Calu3 (cell line): Measurements from ENCODE around the gene PROM1. TPM values are rescaled to one million over a fixed set of nuclear protein-coding genes. Genes with fewer than 3 reads are reported as not detected.

Source experiments
- BruUV-seq: library from RNA; stranded (reverse); fragments of 400-500 nt; replicated peaks from 2 replicates; lab custom pipeline; 2021; lab: Mats Ljungman, UMichigan
- CTCF ChIA-PET: fragments of 300-600 bp; sonication (Branson Sonifier 250); formaldehyde crosslinking; loops from one replicate; lab custom pipeline; 2022; ENCODE audit warnings: antibody characterized with exemption; lab: Charles Lee
- DNase-seq: peaks from one replicate; pipeline ENCODE4 v3.0.0; 2022
- H3K27ac Mint-ChIP-seq: one replicate; pipeline ENCODE4 v1.8.0; 2022; ENCODE audit warnings: mixed read lengths; ENCODE audit not compliant: unreplicated experiment
- H3K27me3 Mint-ChIP-seq: one replicate; pipeline ENCODE4 v1.8.0; 2022; ENCODE audit warnings: mixed read lengths; ENCODE audit not compliant: unreplicated experiment
- H3K36me3 Mint-ChIP-seq: one replicate; pipeline ENCODE4 v1.8.0; 2022; ENCODE audit warnings: mild to moderate bottlenecking, moderate library complexity, mixed read lengths; ENCODE audit not compliant: insufficient read depth, unreplicated experiment
- H3K4me1 Mint-ChIP-seq: one replicate; pipeline ENCODE4 v1.8.0; 2022; ENCODE audit warnings: mild to moderate bottlenecking, low read depth, mixed read lengths; ENCODE audit not compliant: unreplicated experiment
- H3K4me3 Mint-ChIP-seq: one replicate; pipeline ENCODE4 v1.8.0; 2022; ENCODE audit warnings: mild to moderate bottlenecking, low read depth, moderate library complexity, mixed read lengths; ENCODE audit not compliant: unreplicated experiment
- H3K9me3 Mint-ChIP-seq: one replicate; pipeline ENCODE4 v1.8.0; 2022; ENCODE audit warnings: low read depth, mixed read lengths; ENCODE audit not compliant: unreplicated experiment
- intact Hi-C: fragments of 100-400 bp; cut with micrococcal nuclease; formaldehyde crosslinking; loops from one replicate; pipeline ENCODE4 v1.10.0; 2022; ENCODE audit not compliant: unreplicated experiment
- total RNA-seq: library from RNA; stranded (reverse); gene quantifications from 2 replicates; pipeline ENCODE4 v1.2.3, GENCODE V29; 2022
- TF ChIP-seq, protein P1 (sequence below): fragments of 200-600 bp; IDR thresholded peaks from one replicate; pipeline ENCODE4 v1.8.0; 2022; ENCODE audit warnings: antibody characterized with exemption; ENCODE audit not compliant: unreplicated experiment

PROM1 gene
- total RNA-seq, 1 experiment from 2014 or later = 73.9 TPM

DNA sequence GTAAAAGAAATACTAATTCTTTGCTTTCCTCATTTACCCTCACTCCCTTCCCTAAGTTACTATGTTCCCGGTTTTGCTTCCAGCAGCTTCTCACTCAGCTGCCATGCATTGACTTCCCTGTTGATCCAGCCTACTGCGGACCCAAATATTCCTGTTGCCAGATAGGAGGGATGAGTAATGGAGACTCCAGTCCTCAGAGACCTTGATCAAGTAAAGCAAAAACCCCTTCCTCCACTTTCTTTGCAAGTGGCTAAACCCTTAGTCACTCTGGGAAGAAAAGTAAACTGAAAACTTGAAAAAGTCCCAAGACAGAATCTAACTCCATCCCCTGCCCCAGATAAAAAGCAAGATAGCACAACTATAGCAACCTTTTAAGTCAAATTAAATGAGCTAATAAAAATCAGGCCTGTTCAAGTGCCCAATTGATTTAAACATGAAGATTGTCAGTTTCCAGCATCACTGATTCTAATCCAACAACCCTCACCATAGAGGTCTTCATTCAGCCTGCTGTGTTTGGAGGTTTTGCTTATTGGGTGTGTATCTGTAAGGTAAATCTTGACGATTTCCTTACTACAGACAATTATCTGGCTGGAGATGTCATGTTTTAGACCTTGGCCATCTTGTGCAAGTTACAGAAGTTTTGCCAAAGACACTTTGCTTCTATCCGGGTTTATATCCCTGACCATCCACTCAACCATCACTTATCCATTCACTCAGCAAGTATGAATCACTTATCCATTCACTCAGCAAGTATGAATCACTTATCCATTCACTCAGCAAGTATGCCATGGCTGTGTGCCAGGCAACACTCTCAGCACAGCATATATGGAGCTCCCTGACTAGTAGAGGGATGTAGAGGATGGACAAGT lies 162.9 kb downstream of the PROM1 start:
- peaks cover 3% of the 10 kb centered on the region for H3K9me3 Mint-ChIP-seq
- H3K27ac Mint-ChIP-seq = peak overlapping the region; percentile 89
- CTCF ChIA-PET = interaction anchor here (0.6 to 2.0 kb wide), 4 partner anchors 14 to 115 kb away, joined by 3 to 8 read pairs (median 6); no protein-coding TSS in a partner anchor
- H3K36me3 Mint-ChIP-seq = peaks cover 36% of the 10 kb centered on the region
- no peaks in the 10 kb centered on the region for H3K27me3 Mint-ChIP-seq
- peak; percentile 78 for DNase-seq
- TF ChIP-seq, protein P1, sequence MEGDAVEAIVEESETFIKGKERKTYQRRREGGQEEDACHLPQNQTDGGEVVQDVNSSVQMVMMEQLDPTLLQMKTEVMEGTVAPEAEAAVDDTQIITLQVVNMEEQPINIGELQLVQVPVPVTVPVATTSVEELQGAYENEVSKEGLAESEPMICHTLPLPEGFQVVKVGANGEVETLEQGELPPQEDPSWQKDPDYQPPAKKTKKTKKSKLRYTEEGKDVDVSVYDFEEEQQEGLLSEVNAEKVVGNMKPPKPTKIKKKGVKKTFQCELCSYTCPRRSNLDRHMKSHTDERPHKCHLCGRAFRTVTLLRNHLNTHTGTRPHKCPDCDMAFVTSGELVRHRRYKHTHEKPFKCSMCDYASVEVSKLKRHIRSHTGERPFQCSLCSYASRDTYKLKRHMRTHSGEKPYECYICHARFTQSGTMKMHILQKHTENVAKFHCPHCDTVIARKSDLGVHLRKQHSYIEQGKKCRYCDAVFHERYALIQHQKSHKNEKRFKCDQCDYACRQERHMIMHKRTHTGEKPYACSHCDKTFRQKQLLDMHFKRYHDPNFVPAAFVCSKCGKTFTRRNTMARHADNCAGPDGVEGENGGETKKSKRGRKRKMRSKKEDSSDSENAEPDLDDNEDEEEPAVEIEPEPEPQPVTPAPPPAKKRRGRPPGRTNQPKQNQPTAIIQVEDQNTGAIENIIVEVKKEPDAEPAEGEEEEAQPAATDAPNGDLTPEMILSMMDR = no peak
- H3K4me1 Mint-ChIP-seq = peaks cover 65% of the 10 kb centered on the region
- peak overlapping the region; percentile 43 for H3K4me3 Mint-ChIP-seq
- BruUV-seq = no TSS peak
- intact Hi-C loops = loop anchor here (5.0 kb wide), 1 partner anchor 39 kb away; no protein-coding TSS in a partner anchor

DNA sequence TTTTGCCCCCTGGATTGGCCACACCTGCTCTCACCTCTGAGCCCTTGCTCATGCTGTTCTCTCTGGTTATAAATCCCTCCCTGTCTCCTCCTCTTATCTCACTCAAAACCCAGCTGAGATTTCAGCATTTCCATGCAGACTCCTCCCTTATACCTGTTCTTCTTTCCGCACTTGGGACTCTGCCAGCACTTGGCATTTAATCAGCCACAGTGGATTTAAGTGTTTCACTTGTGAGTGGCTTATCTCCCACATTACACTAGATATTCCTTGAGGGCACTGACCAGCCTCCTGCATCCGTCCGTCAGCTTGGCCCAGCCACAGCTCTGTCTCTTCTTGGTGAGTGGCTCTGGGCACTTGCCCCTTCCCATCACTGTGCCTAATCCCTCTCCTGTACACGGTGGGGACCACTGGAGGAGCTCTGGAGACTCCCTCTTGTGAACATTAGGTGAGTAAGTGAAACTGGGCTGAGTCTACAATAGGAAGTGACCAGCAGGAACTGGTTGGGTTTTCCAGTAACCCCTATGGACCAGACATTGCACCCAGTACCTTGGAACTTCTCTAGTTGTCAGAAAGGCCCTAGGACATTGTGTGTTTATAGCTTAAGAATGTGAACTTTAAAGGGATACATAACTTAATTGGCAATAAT lies 165.2 kb downstream of the PROM1 start:
- H3K4me1 Mint-ChIP-seq = peaks cover 72% of the 10 kb centered on the region
- intact Hi-C loops = no loop called here
- TF ChIP-seq, protein P1 = no peak
- no TSS peak for BruUV-seq
- peak; percentile 52 for DNase-seq
- peak overlapping the region; percentile 63 for H3K4me3 Mint-ChIP-seq
- peak overlapping the region; percentile 89 for H3K27ac Mint-ChIP-seq
- peaks cover 1% of the 10 kb centered on the region for H3K9me3 Mint-ChIP-seq
- peaks cover 35% of the 10 kb centered on the region for H3K36me3 Mint-ChIP-seq
- CTCF ChIA-PET = interaction anchor here (1.2 to 2.4 kb wide), 2 partner anchors 13 to 38 kb away, joined by 5 to 6 read pairs; no protein-coding TSS in a partner anchor
- H3K27me3 Mint-ChIP-seq = no peaks in the 10 kb centered on the region

Other genes starting within 250 kb of the PROM1 start
- gene FGFBP1, start 145.3 kb downstream of the PROM1 start, total RNA-seq = 5.0 and 8.4 TPM in 2 replicates
- gene FGFBP2, start 120.8 kb downstream of the PROM1 start, total RNA-seq = not detected in 2 replicates
- 23.7 and 31.5 TPM in 2 replicates for gene TAPT1, start 142.4 kb upstream of the PROM1 start, total RNA-seq